ENCODE results near the gene ME1.

GRCh38 chr6:83260577-83260976 lies 170.3 kb downstream of the ME1 start:
- TF ChIP-seq POLR2AphosphoS5 (IDR thresholded peaks at IDR 0.05; ENCODE audit: low read depth, low read length) (no peak), YEATS2 (CRISPR knock-in tag; IDR thresholded peaks at IDR 0.05; ENCODE audit: borderline replicate concordance) (no peak), CTCF (CRISPR knock-in tag; IDR thresholded peaks at IDR 0.05) (no peak), IRF1 (CRISPR knock-in tag; IDR thresholded peaks at IDR 0.05; ENCODE audit: low read depth) (no peak), NONO (IDR thresholded peaks at IDR 0.05) (no peak), NONO (CRISPR knock-in tag; conservative IDR thresholded peaks at IDR 0.05) (no peak), RAD21 (CRISPR knock-in tag; IDR thresholded peaks at IDR 0.05) (no peak), RORA (CRISPR knock-in tag; IDR thresholded peaks at IDR 0.05) (no peak), EZH2 (conservative IDR thresholded peaks at IDR 0.05; ENCODE audit: low read depth, low read length) (no peak), PHF20 (CRISPR knock-in tag; IDR thresholded peaks at IDR 0.05) (no peak), SMC3 (IDR thresholded peaks at IDR 0.05; ENCODE audit: low read length) (no peak), MXD4 (CRISPR knock-in tag; IDR thresholded peaks at IDR 0.05) (no peak), HDAC2 (CRISPR knock-in tag; IDR thresholded peaks at IDR 0.05) (no peak), AKNA (CRISPR knock-in tag; IDR thresholded peaks at IDR 0.05; ENCODE audit: borderline replicate concordance) (no peak)
